Fibroblast of villous mesenchyme (primary cell): ENCODE results near the gene CIT. TPM values are rescaled to one million over a fixed set of nuclear protein-coding genes. Genes with fewer than 3 reads are reported as not detected.

Experiments used
- DNase-seq: peaks from one replicate; pipeline ENCODE4 v3.0.0-alpha.2; 2010; ENCODE audit warnings: low read depth
- H3K4me3 ChIP-seq: 2 replicates; pipeline ENCODE4 v1.5.1; 2011; ENCODE audit warnings: low read depth, mild to moderate bottlenecking, low read length
- CTCF ChIP-seq: IDR thresholded peaks from 2 replicates; pipeline ENCODE4 v1.5.1; 2012; ENCODE audit warnings: low read depth, mild to moderate bottlenecking, low read length; ENCODE audit not compliant: insufficient read depth
- total RNA-seq: library from RNA; depleted of rRNA; stranded (reverse); fragments of >200 nt; gene quantifications from 2 replicates; pipeline ENCODE4 v1.2.3, GENCODE V29; 2012

Gene CIT
- total RNA-seq, 1 donor, result 20.7 TPM

- no peak for DNase-seq
- no peak overlapping the region for H3K4me3 ChIP-seq
- TF ChIP-seq CTCF, result no peak
Measured at GRCh38 chr12:119857041-119857591, 20.0 kb downstream of the CIT start.

DNA sequence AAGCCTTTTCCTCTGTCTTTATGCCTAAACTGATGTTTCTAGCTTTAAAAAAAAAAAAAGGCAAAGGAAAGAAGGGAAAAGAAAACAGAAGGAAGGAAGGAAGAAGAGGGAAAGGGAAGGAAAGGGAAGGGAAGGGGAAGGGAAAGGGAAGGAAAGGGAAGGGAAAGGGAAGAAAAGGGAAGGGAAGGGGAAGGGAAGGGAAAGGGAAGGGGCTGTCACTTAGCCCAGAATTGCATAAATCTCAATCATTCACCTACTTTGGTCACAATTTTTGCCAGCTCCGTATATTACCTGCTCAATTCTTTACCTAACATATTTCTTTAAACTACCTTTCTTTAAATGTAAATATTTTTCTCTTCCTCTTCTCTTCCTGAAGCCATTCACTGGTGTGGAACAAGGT is 26.8 kb downstream of the CIT start:
- no peak for TF ChIP-seq CTCF
- DNase-seq, result no peak
- no peak overlapping the region for H3K4me3 ChIP-seq

DNA sequence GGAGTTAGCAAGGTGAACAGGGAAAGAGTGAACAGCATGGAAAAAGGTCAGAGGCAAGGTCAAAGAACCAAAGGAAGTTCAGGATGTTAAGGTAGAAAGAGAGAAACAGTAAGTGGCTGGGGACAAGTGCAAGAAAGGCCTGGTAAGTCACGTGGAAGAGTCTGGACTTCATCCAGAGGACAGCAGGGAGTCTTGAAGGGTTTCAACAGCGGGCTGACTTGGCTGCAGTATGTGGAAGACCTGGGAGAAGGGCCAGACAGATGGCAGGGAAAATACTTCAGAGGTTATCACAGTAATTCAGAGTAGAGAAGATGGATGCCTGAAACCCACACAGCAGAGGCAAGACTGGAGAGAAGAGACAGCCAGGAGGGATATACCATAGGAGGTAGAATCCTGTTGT is 34.0 kb downstream of the CIT start:
- no peak for TF ChIP-seq CTCF
- H3K4me3 ChIP-seq, result no peak overlapping the region
- DNase-seq, result peak; percentile 42

- H3K4me3 ChIP-seq, result no peak overlapping the region
- TF ChIP-seq CTCF, result no peak
- DNase-seq, result no peak
Measured at GRCh38 chr12:119842380-119842779, 34.7 kb downstream of the CIT start.

DNA sequence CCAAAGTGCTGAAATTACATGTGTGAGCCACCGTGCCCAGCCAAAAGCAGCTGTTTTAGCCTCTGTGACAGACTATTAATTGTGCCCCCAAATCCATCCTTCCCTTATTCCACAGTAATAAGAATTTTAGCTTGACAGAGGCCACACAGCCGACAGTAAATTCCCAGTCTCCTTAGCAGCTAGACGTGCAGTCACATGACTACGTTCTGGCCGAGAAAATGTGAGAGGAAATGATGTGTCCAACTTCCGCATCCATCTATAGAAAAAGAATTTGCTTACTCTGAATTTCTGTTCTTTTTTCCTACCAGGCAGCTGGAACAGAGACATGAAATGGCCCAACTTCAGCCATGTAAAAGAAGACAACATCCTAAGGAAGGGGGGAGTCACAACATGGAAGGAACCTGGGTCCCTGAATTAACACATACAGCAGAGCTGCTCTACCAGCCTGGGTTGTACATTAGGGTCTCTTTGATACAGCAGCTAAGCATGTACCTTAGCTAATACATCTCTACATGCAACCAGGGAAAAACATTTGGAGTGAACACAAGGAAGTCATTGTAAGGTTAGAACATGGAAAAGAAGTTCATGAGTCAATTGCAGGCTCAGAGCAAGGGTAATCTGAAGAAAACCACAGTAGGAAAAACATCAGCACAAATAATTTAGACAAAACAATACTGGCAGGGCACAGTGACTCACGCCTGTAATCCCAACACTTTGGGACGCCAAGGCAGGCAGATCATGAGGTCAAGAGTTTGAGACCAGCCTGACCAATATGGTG is 35.5 kb downstream of the CIT start:
- DNase-seq, result no peak
- no peak overlapping the region for H3K4me3 ChIP-seq
- TF ChIP-seq CTCF, result no peak

- no peak overlapping the region for H3K4me3 ChIP-seq
- DNase-seq, result peak; percentile 33
- TF ChIP-seq CTCF, result no peak
Measured at GRCh38 chr12:119840582-119840981, 36.5 kb downstream of the CIT start.
